Measurements from ENCODE around the gene MYB.
"Not testable (repeated sequence)": the region's sequence is repeated elsewhere in the genome, so short reads cannot be mapped to it uniquely, and the experiment has no call there.

MYB gene

DNA sequence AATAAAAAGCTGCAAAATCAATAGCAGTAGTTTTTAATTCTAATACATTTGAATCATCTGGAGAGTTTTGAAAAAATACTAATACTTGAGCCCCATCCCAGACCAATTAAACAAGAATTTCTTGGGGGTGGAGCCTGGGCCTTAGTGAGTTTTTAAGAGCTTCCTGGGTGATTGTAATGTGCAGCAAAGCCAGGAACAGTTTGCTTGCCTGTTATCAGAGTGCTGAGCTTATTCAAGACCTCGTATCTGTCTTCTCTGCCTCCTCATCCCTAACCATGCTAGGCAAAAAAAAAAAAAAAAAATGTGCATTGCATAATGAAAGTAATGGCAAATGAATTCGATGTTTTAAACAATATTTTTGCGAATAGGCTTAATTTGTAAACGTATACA is 36.4 kb upstream of the MYB start:
- H3K4me3 ChIP-seq (ENCODE audit: low read depth, low read length) = no peak overlapping the region
- TF ChIP-seq, protein P1, sequence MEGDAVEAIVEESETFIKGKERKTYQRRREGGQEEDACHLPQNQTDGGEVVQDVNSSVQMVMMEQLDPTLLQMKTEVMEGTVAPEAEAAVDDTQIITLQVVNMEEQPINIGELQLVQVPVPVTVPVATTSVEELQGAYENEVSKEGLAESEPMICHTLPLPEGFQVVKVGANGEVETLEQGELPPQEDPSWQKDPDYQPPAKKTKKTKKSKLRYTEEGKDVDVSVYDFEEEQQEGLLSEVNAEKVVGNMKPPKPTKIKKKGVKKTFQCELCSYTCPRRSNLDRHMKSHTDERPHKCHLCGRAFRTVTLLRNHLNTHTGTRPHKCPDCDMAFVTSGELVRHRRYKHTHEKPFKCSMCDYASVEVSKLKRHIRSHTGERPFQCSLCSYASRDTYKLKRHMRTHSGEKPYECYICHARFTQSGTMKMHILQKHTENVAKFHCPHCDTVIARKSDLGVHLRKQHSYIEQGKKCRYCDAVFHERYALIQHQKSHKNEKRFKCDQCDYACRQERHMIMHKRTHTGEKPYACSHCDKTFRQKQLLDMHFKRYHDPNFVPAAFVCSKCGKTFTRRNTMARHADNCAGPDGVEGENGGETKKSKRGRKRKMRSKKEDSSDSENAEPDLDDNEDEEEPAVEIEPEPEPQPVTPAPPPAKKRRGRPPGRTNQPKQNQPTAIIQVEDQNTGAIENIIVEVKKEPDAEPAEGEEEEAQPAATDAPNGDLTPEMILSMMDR (IDR thresholded peaks at IDR 0.05; ENCODE audit: low read depth, low read length, missing control alignments) = no peak
- no peak for DNase-seq (ENCODE audit: low read depth)

DNA sequence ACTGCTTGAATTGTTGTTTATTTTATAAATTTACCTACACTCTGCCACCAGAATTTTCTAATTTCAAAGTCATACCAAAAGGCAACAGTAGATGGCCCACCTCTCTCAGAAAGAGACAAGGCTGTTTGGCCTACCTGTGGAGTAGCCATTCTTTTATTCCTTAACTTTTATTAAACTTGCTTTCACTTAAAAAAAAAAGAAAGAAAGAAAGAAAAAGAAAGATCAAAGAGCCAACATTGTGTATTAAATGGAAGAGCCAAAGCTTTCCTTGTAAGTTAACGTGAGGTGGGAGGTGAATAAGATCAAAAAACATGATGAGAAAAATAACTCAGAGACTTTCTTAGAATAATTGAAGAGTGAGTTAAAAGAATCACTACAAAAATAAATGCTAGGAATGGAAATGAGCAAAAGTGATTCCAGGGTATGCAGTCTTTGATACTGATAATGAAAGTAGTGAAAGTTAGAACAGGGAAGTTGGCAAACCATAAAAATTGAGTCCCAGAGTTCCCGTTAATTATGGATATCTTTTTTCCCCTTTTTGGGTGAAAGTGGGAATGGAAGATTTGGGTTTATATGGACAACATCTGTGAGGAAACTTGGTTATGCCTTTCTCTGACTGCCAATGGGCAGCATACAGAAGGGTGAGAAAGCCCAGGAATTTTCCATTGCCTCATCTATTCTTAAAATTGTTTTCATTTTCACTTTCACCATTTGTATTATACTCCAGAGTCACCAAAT is 35.9 kb upstream of the MYB start:
- TF ChIP-seq, protein P1 (IDR thresholded peaks at IDR 0.05; ENCODE audit: low read depth, low read length, missing control alignments) = peak; percentile 59
- peak overlapping the region; percentile 5; the same call in 1 of the 2 replicates for H3K4me3 ChIP-seq (ENCODE audit: low read depth, low read length)
- DNase-seq (ENCODE audit: low read depth) = no peak

DNA sequence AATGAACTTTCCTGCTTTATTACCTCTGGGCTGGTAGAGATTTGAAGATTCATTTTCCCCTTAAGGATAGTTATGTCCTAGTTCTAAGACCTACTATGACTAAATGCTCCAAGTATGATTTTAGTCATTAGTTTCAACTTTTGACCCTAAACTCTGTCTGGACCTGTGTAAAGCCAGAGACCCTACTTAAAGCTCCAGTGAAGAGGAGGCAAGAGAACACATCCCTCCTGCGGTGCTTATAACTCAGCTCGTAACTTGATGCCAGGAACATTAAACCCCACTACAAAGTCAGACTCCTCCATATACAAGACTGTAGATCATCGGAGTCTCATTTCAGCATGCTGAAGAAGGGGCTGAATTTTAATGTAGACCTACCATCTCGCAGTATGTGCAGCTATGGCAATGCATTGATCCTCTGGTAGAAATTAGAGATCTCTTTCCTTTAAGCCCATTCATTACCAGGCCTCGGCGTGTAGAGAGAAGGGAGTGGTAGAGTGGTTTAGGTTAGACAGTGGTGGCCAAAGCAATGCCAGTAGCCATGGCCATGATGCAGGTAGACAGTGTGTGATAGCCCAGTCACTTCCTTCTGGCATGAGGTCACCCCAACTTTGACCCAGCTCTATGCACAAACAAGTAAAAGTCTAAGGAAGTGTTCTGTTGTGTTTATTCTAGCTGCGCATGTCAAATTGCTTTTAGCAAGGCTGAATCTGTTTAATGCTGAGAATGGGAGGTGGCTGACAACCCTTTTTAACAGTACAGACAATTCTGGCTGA is 34.8 kb upstream of the MYB start:
- H3K4me3 ChIP-seq (ENCODE audit: low read depth, low read length) = no peak overlapping the region
- no peak for DNase-seq (ENCODE audit: low read depth)
- TF ChIP-seq, protein P1 (IDR thresholded peaks at IDR 0.05; ENCODE audit: low read depth, low read length, missing control alignments) = no peak

DNA sequence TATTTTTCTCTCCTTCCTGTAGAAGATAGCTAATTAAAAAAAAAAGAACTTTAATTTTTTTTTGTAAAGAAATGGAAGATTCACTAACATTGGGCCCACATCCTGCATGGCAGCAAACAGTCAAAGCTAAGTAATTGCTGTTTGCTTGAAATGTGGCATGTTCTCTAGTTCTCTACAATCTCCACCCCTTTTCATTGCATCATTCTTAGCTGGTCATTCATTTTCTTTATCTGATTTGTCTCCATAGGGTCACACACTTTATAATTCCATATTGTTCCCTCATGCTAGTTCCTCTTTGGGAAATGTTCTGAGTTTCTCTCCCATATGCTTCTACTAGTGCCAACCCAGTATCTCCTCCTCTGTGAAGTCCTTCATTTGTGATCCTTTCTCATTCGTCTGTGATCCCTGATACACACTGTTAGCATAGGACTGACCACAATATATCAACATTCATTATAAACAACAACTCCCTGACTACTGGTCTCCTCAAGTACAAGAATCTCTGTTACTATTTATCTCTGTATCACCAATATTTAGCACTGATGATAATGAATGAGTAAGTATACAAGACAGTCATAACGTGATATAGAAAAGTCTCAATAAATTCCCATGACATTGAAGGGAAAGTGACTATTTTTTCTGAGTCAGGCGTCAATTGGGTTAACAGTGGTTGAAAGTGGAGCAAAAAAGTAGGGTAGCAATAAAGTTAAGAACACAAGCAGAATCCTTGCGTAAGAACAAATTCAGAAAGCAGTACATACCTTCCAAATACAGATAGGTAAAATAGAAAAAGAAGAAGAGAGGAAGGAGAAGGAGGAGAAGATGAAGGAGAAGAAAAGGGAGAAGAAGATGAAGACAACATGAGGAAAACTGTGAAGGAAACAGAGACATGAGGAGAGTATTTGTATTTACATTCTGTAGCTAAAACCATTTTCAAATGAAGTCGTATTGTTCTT is 33.2 kb upstream of the MYB start:
- H3K4me3 ChIP-seq (ENCODE audit: low read depth, low read length) = no peak overlapping the region
- TF ChIP-seq, protein P1 (IDR thresholded peaks at IDR 0.05; ENCODE audit: low read depth, low read length, missing control alignments) = no peak
- no peak for DNase-seq (ENCODE audit: low read depth)

DNA sequence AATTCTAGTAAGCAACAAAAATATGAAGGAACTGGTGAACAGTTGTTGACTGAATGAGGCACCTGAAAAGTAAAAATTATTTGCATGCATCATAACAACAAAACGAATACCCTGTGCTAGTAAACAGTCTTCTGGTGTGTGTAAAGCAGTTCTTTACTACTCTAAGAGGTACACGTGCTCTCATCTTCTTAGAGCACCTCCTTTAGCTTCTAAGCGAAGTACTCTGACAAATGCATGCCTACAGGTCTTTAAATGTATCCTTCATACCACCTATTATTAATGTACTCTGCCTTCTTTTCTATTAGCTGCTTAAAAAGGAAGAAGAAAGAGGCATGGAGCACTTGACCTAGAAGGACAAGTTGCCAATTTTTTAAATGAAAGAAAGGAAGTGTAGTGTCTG is 32.2 kb upstream of the MYB start:
- H3K4me3 ChIP-seq (ENCODE audit: low read depth, low read length) = no peak overlapping the region
- TF ChIP-seq, protein P1 (IDR thresholded peaks at IDR 0.05; ENCODE audit: low read depth, low read length, missing control alignments) = no peak
- no peak for DNase-seq (ENCODE audit: low read depth)

DNA sequence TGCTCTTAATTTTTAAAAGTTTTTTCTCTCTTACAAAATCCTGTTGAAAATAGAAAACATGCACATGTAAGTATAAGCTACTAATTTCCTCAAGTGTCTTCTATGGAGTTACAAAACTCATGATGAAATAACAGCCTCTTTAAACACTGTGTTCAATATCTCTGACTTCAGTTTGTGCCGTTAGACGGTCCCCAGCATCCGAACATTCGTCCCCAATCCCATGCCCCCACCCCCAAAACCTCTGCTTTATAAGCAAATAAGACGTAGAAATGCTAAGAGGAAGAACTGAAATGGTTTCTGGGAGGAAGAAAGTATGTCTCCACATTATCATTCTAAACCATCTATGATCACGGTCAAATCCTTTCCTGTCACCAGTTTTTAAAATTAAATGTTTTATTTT is 31.7 kb upstream of the MYB start:
- no peak overlapping the region for H3K4me3 ChIP-seq (ENCODE audit: low read depth, low read length)
- no peak for DNase-seq (ENCODE audit: low read depth)
- TF ChIP-seq, protein P1 (IDR thresholded peaks at IDR 0.05; ENCODE audit: low read depth, low read length, missing control alignments) = no peak

DNA sequence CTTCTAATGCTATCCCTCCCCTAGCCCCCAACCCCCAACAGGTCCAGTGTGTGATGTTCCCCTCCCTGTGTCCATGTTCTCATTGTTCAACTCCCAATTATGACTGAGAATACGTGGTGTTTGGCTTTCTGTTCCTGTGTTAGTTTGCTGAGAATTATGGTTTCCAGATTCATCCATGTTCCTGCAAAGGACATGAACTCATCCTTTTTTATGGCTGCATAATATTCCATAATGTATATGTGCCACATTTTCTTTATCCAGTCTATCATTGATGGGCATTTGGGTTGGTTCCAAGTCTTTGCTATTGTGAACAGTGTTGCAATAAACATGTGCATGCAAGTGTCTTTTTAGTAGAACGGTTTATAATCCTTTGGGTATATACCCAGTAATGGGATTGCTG is 30.6 kb upstream of the MYB start:
- not testable (repeated sequence) for DNase-seq (ENCODE audit: low read depth); H3K4me3 ChIP-seq (ENCODE audit: low read depth, low read length)

DNA sequence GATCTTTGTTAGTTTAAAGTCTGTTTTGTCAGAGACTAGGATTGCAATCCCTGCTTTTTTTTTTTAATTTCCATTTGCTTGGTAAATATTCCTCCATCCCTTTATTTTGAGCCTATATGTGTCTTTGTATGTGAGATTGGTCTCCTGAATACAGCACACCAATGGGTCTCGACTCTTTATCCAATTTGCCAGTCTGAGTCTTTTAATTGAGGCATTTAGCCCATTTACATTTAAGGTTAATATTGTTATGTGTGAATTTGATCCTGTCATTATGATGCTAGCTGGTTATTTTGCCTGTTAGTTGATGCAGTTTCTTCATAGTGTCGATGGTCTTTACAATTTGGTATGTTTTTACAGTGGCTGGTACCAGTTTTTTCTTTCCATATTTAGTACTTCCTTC is 27.0 kb upstream of the MYB start:
- not testable (repeated sequence) for H3K4me3 ChIP-seq (ENCODE audit: low read depth, low read length); DNase-seq (ENCODE audit: low read depth)
